ENCODE data around the gene DYSF. TPM values are rescaled to one million over a fixed set of nuclear protein-coding genes. Genes with fewer than 3 reads are reported as not detected.

DYSF gene
- polyA plus RNA-seq, 1 donor from 2014 or later, result 0.04 TPM

- Histone ChIP-seq H3K9ac (ENCODE audit: low read length) (no peak overlapping the region), H4K20me1 (ENCODE audit: insufficient read depth) (no peaks in the 10 kb centered on the region), H3K79me2 (replicated peaks; ENCODE audit: insufficient read depth, low read length) (no peaks in the 10 kb centered on the region), H3F3A (ENCODE audit: insufficient read depth, low read length, poor library complexity, severe bottlenecking) (no peaks in the 10 kb centered on the region), H3K36me3 (ENCODE audit: insufficient read depth, low read length) (no peaks in the 10 kb centered on the region), H2AFZ (ENCODE audit: low read depth, low read length) (no peak overlapping the region), H3K9me2 (ENCODE audit: insufficient read depth, low read length) (no peaks in the 10 kb centered on the region), H3K4me2 (ENCODE audit: low read length) (no peak overlapping the region), H3K9me3 (ENCODE audit: low read length) (no peaks in the 10 kb centered on the region), H3K4me3 (ENCODE audit: low read length) (no peak overlapping the region), H3K27me3 (ENCODE audit: insufficient read depth, low read depth, low read length) (no peaks in the 10 kb centered on the region), H3K27ac (ENCODE audit: low read length) (no peak overlapping the region)
- TF ChIP-seq POLR2AphosphoS5 (IDR thresholded peaks at IDR 0.05) (no peak), SMC3 (conservative IDR thresholded peaks at IDR 0.05; ENCODE audit: poor library complexity) (no peak), EP300 (conservative IDR thresholded peaks at IDR 0.05; ENCODE audit: poor library complexity, severe bottlenecking) (no peak), TAF1 (IDR thresholded peaks at IDR 0.05; ENCODE audit: low read depth) (no peak), RAD21 (conservative IDR thresholded peaks at IDR 0.05) (no peak), EZH2 (IDR thresholded peaks at IDR 0.05; ENCODE audit: borderline replicate concordance, insufficient read depth, low read length, poor library complexity, severe bottlenecking) (no peak)
Measured at GRCh38 chr2:71688530-71688929, 235.2 kb downstream of the DYSF start.

- no peaks in the 10 kb centered on the region for H3K9me3 ChIP-seq (ENCODE audit: low read length)
- no peaks in the 10 kb centered on the region for H3K36me3 ChIP-seq (ENCODE audit: insufficient read depth, low read length)
- TF ChIP-seq RAD21 (conservative IDR thresholded peaks at IDR 0.05), result no peak
- TF ChIP-seq CTCF (IDR thresholded peaks at IDR 0.05; ENCODE audit: poor library complexity, severe bottlenecking), result no peak
- TF ChIP-seq TAF1 (IDR thresholded peaks at IDR 0.05; ENCODE audit: low read depth), result no peak
- TF ChIP-seq REST (IDR thresholded peaks at IDR 0.05; ENCODE audit: borderline replicate concordance), result no peak
- no peak for TF ChIP-seq EZH2 (IDR thresholded peaks at IDR 0.05; ENCODE audit: borderline replicate concordance, insufficient read depth, low read length, poor library complexity, severe bottlenecking)
- no peak for TF ChIP-seq SMC3 (conservative IDR thresholded peaks at IDR 0.05; ENCODE audit: poor library complexity)
- no peak for TF ChIP-seq EP300 (conservative IDR thresholded peaks at IDR 0.05; ENCODE audit: poor library complexity, severe bottlenecking)
- TF ChIP-seq MXI1 (conservative IDR thresholded peaks at IDR 0.05; ENCODE audit: poor library complexity, severe bottlenecking), result no peak
- TF ChIP-seq POLR2AphosphoS5 (IDR thresholded peaks at IDR 0.05), result no peak
- H3F3A ChIP-seq (ENCODE audit: insufficient read depth, low read length, poor library complexity, severe bottlenecking), result no peaks in the 10 kb centered on the region
- H3K9ac ChIP-seq (ENCODE audit: low read length), result no peak overlapping the region
- no peaks in the 10 kb centered on the region for H4K20me1 ChIP-seq (ENCODE audit: insufficient read depth)
- H3K27me3 ChIP-seq (ENCODE audit: insufficient read depth, low read depth, low read length), result no peaks in the 10 kb centered on the region
- H3K79me2 ChIP-seq (replicated peaks; ENCODE audit: insufficient read depth, low read length), result no peaks in the 10 kb centered on the region
- H3K9me2 ChIP-seq (ENCODE audit: insufficient read depth, low read length), result no peaks in the 10 kb centered on the region
- H2AFZ ChIP-seq (ENCODE audit: low read depth, low read length), result no peak overlapping the region
- no peak overlapping the region for H3K4me3 ChIP-seq (ENCODE audit: low read length)
- no peak overlapping the region for H3K4me2 ChIP-seq (ENCODE audit: low read length)
- no peak overlapping the region for H3K27ac ChIP-seq (ENCODE audit: low read length)
Measured at GRCh38 chr2:71689393-71689792, 236.0 kb downstream of the DYSF start.

Measured in neural cell (in vitro differentiated cells).